Caco-2 (cell line): ENCODE data around the gene ZNF593OS. TPM values are rescaled to one million over a fixed set of nuclear protein-coding genes. Genes with fewer than 3 reads are reported as not detected.

Source experiments
- BruUV-seq: library from RNA; stranded (reverse); fragments of 400-500 nt; replicated peaks from 2 replicates; lab custom pipeline; 2021; lab: Mats Ljungman, UMichigan
- CTCF ChIA-PET: fragments of 300-600 bp; sonication (Branson Sonifier 250); formaldehyde crosslinking; loops from one replicate; lab custom pipeline; 2022; ENCODE audit warnings: antibody characterized with exemption; lab: Charles Lee
- POLR2A ChIA-PET: fragments of 300-600 bp; sonication (Branson Sonifier 250); formaldehyde crosslinking; loops from one replicate; lab custom pipeline; 2022; ENCODE audit warnings: antibody characterized with exemption; lab: Charles Lee
- DNase-seq, 2 experiments: peaks; one replicate each; pipeline versions ENCODE4 v3.0.0 to v3.0.0-alpha.2; 2020 to 2022
- H3K27me3 ChIP-seq: replicated peaks from 2 replicates; pipeline ENCODE4 v1.6.0; 2011; ENCODE audit warnings: low read length; ENCODE audit not compliant: control insufficient read depth, insufficient read depth
- H3K36me3 ChIP-seq: 2 replicates; pipeline ENCODE4 v1.5.1; 2011; ENCODE audit warnings: low read length; ENCODE audit not compliant: control insufficient read depth, insufficient read depth
- H3K4me1 ChIP-seq: fragments of 250-450 bp; sonication (Bioruptor Pico); 2 replicates; pipeline ENCODE4 v1.5.1; 2020; ENCODE audit warnings: mild to moderate bottlenecking
- H3K4me3 ChIP-seq: 2 replicates; pipeline ENCODE4 v1.5.1; 2011; ENCODE audit warnings: low read depth, mild to moderate bottlenecking, control low read depth, low read length
- H3K9me3 ChIP-seq: fragments of 250-450 bp; sonication (Bioruptor Pico); 2 replicates; pipeline ENCODE4 v1.5.1; 2020; ENCODE audit warnings: mild to moderate bottlenecking, moderate library complexity
- H3K27ac Mint-ChIP-seq: one replicate; pipeline ENCODE4 v1.8.0; 2022; ENCODE audit warnings: mixed read lengths; ENCODE audit not compliant: unreplicated experiment
- H3K27me3 Mint-ChIP-seq: one replicate; pipeline ENCODE4 v1.8.0; 2022; ENCODE audit warnings: mixed read lengths; ENCODE audit not compliant: insufficient read depth, unreplicated experiment
- H3K36me3 Mint-ChIP-seq: one replicate; pipeline ENCODE4 v1.8.0; 2022; ENCODE audit warnings: mild to moderate bottlenecking, mixed read lengths; ENCODE audit not compliant: insufficient read depth, unreplicated experiment
- H3K4me1 Mint-ChIP-seq: one replicate; pipeline ENCODE4 v1.8.0; 2022; ENCODE audit warnings: low read depth, mixed read lengths; ENCODE audit not compliant: unreplicated experiment
- H3K4me3 Mint-ChIP-seq: one replicate; pipeline ENCODE4 v1.8.0; 2022; ENCODE audit warnings: mild to moderate bottlenecking, moderate library complexity, mixed read lengths; ENCODE audit not compliant: unreplicated experiment
- H3K9me3 Mint-ChIP-seq: one replicate; pipeline ENCODE4 v1.8.0; 2022; ENCODE audit warnings: mixed read lengths; ENCODE audit not compliant: unreplicated experiment
- CTCF ChIP-seq, 2 experiments: fragments of 200-600 bp in 1 of 2; IDR thresholded peaks; 1 replicate in 1 of 2; 2 replicates in 1 of 2; pipeline versions ENCODE4 v1.5.1 to v1.8.0; 2011 to 2022; ENCODE audit warnings: antibody characterized with exemption in 1 of 2, control low read depth in 1 of 2, inconsistent platforms in 1 of 2, low read depth in 1 of 2, low read length in 1 of 2, mild to moderate bottlenecking in 1 of 2, moderate library complexity in 1 of 2; ENCODE audit not compliant: insufficient read depth in 1 of 2, severe bottlenecking in 1 of 2, unreplicated experiment in 1 of 2
- intact Hi-C: fragments of 100-400 bp; cut with micrococcal nuclease; formaldehyde crosslinking; loops from one replicate; pipeline ENCODE4 v1.10.0; 2022; ENCODE audit not compliant: unreplicated experiment
- total RNA-seq: library from RNA; stranded (reverse); gene quantifications from 2 replicates; pipeline ENCODE4 v1.2.3, GENCODE V29; 2022

The ZNF593OS gene
- total RNA-seq, 1 experiment from 2014 or later = 0.45 TPM

- POLR2A ChIA-PET = no interaction called here
- H3K4me1 ChIP-seq = no peaks in the 10 kb centered on the region
- no peaks in the 10 kb centered on the region for H3K27me3 Mint-ChIP-seq
Measured at GRCh38 chr1:26187882-26188281, 16.2 kb upstream of the ZNF593OS start.

GRCh38 chr1:26184883-26185282 lies 13.3 kb upstream of the ZNF593OS start:
- H3K27me3 ChIP-seq = no peaks in the 10 kb centered on the region
- ChIA-PET POLR2A (no interaction called here), CTCF (no interaction called here)
- no peak for DNase-seq
- Mint-ChIP-seq H3K36me3 (peaks cover 5% of the 10 kb centered on the region), H3K27ac (no peak overlapping the region), H3K27me3 (no peaks in the 10 kb centered on the region), H3K9me3 (no peaks in the 10 kb centered on the region), H3K4me3 (no peak overlapping the region), H3K4me1 (peaks cover 6% of the 10 kb centered on the region)
- peaks cover 1% of the 10 kb centered on the region; the same call in 1 of the 2 replicates for H3K36me3 ChIP-seq
- intact Hi-C loops = no loop called here
- no peaks in the 10 kb centered on the region for H3K9me3 ChIP-seq
- no peaks in the 10 kb centered on the region for H3K4me1 ChIP-seq
- no TSS peak for BruUV-seq
- no peak for TF ChIP-seq CTCF (IDR thresholded peaks at IDR 0.05; ENCODE audit: insufficient read depth in 1 of 2, low read depth in 1 of 2, low read length in 1 of 2, severe bottlenecking in 1 of 2, unreplicated experiment in 1 of 2)
- no peak overlapping the region for H3K4me3 ChIP-seq

More at GRCh38 chr1:26187882-26188281, 16.2 kb upstream of the ZNF593OS start:
- peaks cover 5% of the 10 kb centered on the region for H3K36me3 Mint-ChIP-seq
- peaks cover 14% of the 10 kb centered on the region for H3K4me1 Mint-ChIP-seq
- H3K27ac Mint-ChIP-seq = no peak overlapping the region
- Histone ChIP-seq H3K4me3 (no peak overlapping the region), H3K36me3 (no peaks in the 10 kb centered on the region; the same call in 1 of the 2 replicates), H3K9me3 (no peaks in the 10 kb centered on the region), H3K27me3 (no peaks in the 10 kb centered on the region)
- no peaks in the 10 kb centered on the region for H3K9me3 Mint-ChIP-seq
- BruUV-seq = no TSS peak
- no peak overlapping the region for H3K4me3 Mint-ChIP-seq
- CTCF ChIA-PET = no interaction called here
- TF ChIP-seq CTCF (IDR thresholded peaks at IDR 0.05; ENCODE audit: insufficient read depth in 1 of 2, low read depth in 1 of 2, low read length in 1 of 2, severe bottlenecking in 1 of 2, unreplicated experiment in 1 of 2) = no peak
- intact Hi-C loops = no loop called here
- DNase-seq = no peak

GRCh38 chr1:26184086-26184485 lies 12.5 kb upstream of the ZNF593OS start:
- ChIA-PET CTCF (no interaction called here), POLR2A (no interaction called here)
- Mint-ChIP-seq H3K36me3 (peaks cover 5% of the 10 kb centered on the region), H3K9me3 (no peaks in the 10 kb centered on the region), H3K4me1 (no peaks in the 10 kb centered on the region), H3K27ac (no peak overlapping the region), H3K4me3 (no peak overlapping the region), H3K27me3 (no peaks in the 10 kb centered on the region)
- no peaks in the 10 kb centered on the region for H3K27me3 ChIP-seq
- H3K9me3 ChIP-seq = no peaks in the 10 kb centered on the region
- H3K4me3 ChIP-seq = no peak overlapping the region
- peaks cover 1% of the 10 kb centered on the region; the same call in 1 of the 2 replicates for H3K36me3 ChIP-seq
- TF ChIP-seq CTCF (IDR thresholded peaks at IDR 0.05; ENCODE audit: insufficient read depth in 1 of 2, low read depth in 1 of 2, low read length in 1 of 2, severe bottlenecking in 1 of 2, unreplicated experiment in 1 of 2) = no peak
- intact Hi-C loops = no loop called here
- DNase-seq = no peak
- BruUV-seq = no TSS peak
- no peaks in the 10 kb centered on the region for H3K4me1 ChIP-seq
